Suppressor macrophage treated with lipopolysaccharide for 1 hour (primary cell): ENCODE results near the gene C5orf52.
"Not testable (repeated sequence)": the region's sequence is repeated elsewhere in the genome, so short reads cannot be mapped to it uniquely, and the experiment has no call there.

Experiments used
- DNase-seq, 3 donors: peaks; one replicate each; pipeline ENCODE4 v3.0.0-alpha.2; 2020 to 2022

C5orf52 gene

DNA sequence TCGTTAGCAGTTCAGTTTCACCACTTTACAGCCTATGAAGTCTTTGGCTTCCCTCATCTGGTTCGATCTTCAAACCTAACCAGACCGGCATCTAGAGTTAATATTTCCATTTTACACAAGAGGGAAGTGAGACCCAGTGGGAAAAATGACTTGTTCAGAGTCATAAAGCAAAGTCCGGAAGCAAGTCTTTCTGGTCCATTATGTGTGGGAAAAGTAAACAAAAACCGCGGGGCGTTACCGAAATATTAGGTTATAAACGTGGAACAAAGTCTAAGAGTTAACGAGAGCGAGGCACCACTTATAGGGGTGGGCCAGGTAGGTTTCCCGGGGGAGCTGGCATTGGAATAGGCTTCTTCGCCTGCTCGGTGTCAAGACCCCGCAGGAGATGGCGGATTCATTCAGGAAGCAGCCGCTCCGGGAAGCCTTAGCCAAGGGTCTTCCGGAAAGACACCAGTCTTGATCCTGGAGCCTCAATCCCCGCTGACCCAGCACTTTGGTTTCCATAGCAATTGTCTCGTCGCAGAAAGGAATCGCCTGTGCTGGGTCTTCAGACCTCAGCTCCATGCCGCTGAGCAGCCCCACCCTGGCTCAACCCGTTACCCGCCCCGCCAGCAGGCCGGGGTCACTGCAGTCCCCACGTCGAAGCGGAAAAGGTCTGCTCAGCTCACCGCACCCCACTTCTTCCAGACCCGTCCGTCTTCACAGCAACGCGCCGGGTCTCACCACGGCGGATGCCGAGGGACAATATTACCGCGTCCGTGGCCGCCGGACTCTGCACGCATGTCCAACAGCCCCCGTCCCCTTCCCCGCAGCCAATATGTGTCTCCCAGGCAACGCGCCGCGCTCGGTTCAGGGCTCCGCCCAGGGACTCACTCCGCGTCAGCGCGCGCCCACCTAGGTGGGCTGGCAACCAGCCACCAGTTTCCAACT lies at the start of gene C5orf52:
Gene C5orf52, plus strand, starts transcription at position 872 of the 930 bp plus-strand sequence. CDS start 82 bp downstream, outside the sequence.
- peak; percentile 61 to 76 (median 75) for DNase-seq

DNA sequence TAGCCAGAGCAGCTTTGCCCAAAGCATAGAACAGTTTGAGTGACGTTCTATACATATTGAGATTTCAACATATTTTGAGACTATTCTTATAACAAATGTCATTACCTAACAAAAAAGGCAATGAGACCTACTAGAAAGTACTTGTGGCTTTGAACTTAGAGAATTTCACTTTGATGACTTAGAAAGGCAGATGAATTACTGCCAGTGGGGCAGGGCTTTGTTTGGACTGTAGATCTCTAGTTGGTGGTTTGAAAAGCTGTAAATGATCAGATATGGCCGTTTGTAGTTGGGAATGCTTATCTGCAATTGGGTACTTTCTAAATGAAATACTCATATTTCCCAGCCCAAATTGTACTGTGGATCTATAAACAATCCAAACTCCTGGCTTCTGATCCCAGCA lies 47.2 kb upstream of the C5orf52 start:
- no peak for DNase-seq

DNA sequence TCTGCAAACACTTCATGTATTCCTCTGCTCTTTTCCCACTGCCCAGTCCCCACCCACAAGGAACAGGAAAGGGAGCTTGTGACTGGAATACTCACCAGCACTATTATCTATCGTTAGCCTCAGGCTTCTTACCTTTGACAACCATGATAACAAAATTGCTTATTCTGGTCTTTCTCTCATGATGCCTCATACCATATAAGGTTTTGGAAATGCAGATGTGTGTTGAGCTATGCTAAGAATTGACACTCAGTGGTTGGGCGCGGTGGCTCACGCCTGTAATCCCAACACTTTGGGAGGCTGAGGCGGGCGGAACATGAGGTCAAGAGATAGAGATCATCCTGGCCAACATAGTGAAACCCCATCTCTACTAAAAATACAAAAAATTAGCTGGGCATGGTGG lies 44.5 kb upstream of the C5orf52 start:
- no peak for DNase-seq

DNA sequence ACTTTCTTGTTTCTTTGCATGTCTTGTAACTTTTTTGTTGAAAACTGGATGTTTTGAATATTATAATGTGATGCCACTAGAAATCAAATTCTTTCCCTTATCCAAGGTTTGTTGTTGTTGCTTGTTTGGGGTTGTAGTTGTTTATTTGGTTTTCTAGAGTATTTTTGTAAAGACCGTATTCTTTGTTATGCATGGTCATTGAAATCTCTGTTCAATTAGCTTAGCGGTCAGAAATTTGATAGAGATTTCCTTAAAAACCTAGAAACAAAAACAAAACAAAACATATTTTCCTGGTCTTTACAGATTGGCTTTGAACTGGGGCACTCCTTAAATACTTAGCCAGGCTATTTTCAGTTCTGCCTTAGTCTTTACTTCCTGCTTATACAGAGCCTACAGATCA lies 41.0 kb upstream of the C5orf52 start:
- DNase-seq: no peak

DNA sequence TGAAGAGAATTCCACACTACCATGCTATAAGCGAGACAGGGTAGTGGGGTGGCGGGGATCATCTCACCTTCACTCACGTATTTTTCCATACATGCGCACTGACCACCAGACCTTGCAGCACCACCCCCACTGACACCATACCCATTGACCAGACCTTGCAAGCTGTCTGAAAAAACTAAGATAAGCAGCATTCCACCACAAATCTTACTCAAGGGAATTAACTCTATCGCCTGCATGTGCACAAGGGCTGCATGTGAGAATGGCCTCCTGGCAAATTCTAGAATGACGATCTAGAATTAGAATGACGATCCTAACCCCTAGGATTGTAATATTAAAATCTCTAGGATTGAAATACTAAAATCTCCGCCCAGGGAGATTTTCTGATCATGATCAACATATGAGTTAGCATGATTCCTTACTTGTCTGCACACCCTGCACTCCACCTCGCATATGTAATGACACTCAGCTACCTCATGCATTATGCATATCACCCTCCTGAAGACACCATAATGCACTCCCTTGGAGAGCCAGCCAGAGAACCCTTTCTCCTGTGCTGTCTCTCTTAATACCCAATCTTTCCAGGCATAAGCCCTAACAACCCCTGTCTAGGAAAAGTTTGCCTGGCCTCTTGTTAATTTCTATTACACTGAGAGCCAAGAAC lies 30.8 kb upstream of the C5orf52 start:
- no peak for DNase-seq

DNA sequence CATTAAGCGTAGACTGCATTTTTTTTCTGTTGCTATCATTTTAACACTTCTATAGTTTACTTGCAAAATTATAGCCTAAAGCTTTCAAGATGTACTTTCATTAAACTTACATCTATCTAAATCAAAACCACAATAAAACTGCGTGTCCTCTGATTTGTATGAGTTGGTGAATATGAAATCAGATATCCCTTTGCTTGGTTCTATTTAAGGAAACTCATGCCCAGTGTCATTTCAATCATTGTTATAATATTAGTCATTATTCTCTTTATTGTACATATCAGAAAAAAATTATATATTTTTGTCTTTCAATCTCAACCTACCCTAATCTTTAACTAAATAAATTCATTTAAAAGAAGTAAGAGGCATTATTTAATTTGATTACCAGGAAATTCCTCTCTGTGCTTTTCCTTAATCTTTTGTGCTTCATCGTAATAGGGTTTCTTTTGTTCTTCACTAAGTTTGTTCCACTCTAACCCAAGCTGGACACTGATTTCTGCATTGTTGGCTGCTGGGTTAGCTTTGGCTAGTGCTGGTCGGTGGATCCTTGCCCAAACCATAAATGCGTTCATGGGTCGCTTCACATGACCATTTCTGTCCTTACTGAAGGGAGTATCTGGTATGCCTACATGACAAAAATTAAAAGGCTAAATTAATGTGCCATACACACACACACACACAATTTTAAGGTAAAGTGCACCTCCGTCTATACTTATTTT lies 22.9 kb upstream of the C5orf52 start:
- no peak for DNase-seq

DNA sequence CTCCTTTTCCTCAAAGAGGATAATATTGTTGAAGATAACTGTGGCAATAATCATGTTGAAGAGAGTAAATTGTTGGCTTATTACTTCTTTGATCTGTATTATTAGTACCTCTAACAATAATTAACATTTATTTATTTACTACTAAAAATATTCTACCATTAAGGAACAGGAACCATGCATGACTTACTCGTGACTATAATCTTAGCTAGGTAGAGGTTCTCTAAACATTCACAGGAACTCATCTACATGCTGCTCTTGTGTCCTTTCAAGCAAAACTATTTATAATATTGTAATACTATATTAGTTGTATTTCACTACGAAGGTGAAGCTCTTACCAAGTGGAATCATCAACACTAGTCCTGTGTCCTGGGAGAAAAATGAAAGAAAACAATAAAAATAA lies 22.2 kb upstream of the C5orf52 start:
- no peak for DNase-seq

DNA sequence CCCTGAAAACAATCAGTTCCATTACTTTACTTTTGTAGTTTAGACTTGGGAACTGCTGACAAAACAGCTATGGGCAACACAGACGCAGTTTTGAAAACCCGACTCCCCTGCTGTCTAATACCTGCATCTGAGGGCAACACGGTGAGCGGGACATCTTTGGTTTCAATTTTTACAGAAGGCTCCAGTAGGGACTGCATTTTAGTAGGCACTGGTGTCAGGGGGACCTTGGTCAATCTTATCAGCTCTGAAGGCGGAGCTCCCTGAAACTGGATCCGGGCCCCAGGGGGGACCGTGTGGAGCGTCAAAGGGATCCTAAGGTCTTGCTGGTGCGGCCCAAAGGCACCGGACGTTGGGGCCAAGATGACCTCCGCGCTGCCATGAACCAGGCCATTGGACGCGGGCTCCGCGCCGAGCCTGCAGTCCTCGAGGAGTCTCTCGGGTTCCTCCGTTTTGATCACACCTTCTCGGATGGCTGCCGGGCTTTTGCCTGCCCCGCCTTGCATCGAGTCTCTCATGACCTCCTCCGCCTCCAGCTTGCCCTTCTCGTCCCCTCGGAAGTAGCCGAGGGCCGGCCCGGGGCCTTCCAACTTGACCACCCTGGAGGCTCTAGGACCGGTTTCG lies 20.2 kb upstream of the C5orf52 start:
- no peak for DNase-seq

DNA sequence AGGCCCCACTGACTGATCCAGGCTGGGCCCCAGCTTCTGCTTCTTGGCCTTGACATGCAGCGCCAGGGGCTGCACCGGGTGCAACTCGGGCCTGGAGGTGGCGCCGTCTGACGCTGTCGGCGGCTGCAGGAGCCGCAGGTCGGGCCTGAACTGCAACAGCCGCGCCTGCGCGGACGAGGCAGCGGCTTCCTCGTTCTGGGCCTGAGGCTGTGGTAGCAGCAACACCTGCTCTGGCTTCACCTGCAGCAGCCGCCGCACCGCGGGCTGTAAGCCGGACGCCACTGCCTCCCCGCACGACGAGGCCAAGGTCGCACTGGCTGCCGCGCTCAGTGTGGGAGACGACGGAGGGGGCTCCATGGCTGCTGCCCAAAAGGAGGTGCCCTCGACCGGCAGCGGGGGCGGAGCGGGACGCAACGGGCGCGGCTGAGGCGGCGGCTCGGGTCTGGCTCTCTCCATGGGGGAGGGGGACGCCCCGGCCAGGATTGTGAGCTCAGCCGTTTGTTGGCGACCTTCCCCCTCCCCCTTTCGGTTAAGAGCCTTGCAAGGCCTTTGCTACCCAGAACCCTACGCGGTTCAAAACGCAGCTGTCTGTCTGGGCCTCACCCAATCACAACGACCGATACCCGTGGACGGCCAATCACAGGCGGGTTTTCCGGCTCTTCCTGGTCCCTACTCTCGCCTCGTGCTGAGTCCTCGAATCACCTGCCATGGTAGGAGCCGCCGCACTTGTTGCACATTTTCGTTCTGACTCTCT lies 19.5 kb upstream of the C5orf52 start:
- peak; percentile 64 to 80 (median 67) for DNase-seq

DNA sequence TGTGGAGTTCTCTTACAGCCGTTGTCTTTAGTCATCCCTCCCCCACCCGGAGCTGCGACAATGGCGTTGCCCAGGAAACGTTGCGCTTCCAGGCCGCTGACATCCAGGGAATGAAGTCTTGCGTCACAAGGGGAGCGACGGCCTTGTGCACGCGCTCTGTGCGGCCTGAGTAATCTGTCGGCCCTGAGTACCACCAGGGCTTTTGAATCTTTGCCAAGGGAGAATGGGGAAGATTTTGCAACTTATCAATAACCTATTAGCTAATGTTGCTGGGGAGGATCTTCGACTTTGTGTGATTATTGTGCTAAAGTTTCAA lies 19.0 kb upstream of the C5orf52 start, which contains the start of gene SOX30:
Gene SOX30, minus strand, starts transcription at position 62 of the 316 bp plus-strand sequence. CDS start 360 bp downstream, outside the sequence.
- peak in 1 of 3 donors; percentile 12 for DNase-seq

DNA sequence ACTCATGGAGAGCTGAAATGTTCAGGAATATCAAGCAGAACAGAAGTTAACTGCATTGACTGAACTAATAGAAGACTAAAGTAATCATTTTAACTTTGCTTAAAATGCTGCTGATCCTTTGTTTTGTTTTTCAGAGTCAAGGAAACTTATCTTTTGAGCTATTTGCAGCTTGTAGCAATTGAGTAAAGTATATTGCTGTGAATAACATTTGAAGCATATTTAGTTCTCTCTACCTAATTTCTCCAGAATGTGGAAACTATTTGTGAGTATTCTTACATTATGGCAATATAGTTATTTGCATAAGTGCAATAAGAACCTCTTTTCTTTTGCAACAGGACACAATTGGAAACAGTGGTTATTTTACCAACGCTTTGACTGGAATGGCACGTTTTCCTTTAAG lies 13.8 kb upstream of the C5orf52 start:
- DNase-seq: no peak

DNA sequence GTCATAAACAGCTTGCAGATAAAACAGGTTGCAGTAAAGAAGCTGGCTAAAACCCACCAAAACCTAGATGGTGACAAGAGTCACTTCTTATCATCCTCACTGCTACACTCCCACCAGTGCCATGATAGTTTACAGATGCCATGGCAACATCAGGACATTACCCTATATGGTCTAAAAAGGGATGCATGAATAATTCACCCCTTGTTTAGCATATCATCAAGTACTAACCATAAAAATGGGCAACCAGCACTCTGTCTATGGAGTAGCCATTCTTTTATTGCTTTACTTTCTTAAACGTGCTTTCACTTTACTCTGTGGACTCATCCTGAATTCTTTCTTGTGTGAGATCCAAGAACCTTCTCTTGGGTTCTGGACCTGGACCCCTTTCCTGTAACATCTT lies 12.4 kb upstream of the C5orf52 start:
- DNase-seq: no peak

DNA sequence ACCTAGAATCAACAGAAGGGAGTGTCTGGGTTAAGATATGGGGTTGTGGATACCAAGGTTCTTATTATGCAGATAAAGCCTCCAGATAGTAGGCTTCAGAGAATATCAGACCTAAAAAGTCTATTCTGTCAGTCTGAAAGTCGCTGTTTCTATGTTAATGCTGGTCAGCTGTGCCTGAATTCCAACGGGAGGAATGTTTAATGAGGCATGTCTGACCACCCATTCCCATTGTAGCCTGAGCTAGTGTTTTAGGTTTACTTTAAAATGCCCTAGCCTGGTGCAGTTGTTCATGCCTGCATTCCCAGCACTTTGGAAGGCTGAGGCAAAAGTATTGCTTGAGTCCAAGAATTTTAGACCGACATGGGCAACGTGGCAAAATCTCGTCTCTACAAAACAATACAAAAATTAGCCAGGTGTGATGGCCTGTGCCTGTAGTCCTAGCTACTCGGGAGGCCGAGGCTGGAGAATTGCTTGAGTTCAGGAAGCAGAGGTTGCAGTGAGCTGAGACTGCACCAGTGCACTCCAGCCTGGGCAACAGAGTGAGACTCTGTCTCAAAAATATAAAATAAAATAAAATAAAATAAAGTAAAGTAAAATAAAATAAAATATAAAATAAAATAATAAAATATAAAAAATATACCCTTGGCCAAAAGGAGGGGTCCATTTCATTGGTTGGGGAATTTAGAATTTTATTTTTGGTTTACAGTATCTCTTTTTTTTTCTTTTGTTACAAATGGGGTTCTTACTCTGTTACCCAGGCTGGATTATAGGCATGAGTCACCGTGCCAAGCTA lies 11.3 kb upstream of the C5orf52 start:
- DNase-seq: no peak

DNA sequence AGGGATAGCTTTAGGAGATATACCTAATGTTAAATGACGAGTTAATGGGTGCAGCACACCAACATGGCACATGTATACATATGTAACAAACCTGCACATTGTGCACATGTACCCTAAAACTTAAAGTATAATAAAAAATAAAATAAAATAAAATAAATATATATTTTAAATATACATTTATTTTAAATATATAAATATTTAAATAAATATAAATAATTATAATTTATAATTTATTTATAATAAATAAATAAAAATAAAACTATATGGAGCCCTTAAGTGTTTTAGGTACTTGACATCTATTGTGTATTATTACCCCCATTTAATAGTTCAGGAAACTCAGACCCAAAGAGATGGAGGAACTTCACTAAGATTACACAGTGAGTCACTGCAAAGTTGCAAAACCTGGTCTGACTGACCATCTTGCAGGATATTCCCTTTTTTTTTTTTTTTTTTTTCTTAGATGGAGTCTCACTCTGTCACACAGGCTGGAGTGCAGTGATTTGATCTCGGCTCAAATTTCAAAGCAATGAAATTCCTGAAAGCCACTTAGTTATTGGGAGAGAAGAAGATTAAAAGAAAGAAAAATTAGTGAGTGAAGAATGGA lies 5.8 kb upstream of the C5orf52 start:
- DNase-seq: peak; percentile 86 to 97 (median 96)

DNA sequence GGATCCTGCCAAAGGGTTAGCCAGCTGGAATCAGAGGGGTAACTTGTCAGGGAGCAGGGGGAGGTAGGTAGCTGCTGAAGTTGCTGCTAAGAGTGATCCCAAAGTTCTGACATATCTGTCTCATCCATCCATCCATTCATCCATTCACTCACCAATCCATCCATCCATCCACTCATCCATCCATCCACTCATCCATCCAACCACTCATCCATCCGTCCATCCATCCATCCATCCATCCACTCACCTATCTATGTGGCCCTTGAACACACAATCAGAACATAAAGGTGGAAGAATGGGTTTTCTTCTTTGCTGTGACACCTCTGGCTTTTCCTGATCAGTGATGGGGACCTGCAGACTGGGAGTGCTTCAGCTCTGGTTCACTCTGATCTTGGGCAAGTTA lies 3.0 kb upstream of the C5orf52 start:
- DNase-seq: no peak

DNA sequence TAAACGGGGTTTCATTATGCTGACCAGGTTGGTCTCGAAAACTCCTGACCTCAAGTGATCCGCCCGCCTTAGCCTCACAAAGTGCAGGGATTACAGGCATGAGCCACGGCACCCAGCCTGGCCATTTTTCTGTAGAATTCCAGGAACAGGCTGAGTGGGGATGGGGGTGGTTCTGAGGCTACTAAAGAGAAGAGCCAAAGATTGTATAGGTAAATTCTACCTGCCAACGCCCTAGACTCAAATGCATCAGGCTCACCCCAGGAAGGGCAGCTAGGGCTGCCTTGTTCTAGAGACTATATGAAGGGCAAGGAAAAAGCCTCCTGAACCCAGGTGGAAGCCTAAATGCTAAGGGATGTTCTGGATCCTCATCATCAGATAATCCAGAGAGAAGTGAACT lies 1.6 kb upstream of the C5orf52 start:
- DNase-seq: no peak

DNA sequence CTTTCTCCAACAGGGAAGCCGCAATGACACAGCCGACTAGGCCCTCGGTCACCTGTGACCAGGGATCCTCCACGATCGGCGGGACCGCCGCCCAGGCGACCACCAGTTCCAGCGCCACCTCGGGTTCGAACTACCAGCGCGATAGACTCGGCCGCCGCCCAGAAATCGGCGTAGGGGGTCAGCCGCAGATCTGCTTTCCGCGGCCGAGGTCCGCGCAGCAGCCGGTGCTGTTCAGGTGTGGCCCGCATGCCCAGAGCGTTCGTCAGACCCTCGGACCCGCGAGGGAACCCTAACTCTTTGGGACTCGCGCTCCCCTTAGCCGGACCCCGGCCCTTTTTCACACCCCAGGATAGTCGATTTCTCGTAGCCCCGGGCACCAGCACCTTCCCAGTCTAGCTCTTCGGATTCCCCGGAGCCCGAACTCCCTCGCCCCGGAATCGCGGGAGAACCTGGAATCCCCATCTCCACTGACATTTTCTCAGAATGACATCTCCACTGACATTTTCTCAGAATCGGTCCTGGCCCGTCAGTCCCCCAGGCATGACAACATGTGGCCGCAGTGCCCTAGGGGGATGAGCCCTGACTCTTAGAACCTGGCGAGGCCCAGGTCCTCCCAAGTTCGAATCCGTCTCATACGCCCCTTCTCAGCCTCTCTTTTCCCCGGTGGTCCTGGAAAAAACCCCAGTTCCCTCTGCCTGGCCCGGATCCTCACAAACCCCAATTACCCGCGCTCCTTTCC lies 428 bp downstream of the C5orf52 start:
- no peak for DNase-seq

DNA sequence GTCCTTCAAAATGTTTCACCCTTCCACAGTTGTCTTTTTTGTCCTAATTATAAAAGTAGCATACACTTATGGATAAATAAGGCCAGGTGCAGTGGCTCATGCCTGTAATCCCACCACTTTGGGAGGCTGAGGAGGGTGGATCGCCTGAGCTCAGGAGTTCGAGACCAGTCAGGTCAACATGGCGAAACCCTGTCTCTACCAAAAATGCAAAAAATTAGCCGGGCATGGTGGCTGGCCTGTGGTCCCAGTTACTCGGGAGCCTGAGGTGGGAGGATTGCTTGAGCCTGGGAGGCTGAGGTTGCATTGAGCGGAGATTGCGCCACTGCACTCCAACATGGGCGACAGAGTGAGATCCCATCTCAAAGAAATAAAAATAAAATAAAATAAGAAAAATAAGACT lies 1.6 kb downstream of the C5orf52 start:
- DNase-seq: no peak

DNA sequence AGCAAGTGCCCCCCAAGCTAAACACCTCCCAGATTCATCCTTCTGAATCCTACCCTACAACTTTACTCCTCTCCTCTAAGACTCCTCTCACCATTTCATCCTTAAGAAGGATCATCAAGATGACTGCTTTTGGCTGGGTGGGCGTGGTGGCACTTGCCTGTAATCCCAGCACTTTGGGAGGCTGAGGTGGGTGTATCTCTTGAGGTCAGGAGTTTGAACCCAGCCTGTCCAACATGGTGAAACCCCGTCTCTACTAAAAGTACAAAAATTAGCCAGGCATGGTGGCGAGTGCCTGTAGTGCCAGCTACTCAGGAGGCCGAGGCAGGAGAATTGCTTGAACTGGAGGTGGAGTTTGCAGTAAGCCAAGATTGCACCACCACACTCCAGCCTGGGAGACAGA lies 3.0 kb downstream of the C5orf52 start:
- DNase-seq: not testable (repeated sequence)

DNA sequence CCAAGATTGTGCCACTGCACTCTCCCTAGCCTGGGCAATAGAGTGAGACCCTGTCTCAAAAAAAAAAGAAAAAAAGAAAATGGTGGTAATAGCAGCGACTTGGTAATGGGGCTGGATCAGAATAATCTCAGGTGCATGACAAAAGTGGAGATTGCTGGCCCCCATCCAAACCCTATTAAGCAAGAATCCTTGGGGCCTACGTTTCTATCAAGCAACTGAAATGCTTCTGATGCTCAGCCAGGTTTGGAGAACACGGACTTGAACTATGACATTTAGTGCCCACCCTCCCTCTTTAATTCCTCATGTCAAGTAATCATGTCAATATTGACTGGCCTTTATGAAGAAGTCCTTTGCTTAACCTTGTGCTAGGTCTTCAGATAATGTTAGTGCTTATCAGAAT lies 6.6 kb downstream of the C5orf52 start:
- DNase-seq: no peak
